H9 (cell line): ENCODE results near the gene MNX1. TPM values are rescaled to one million over a fixed set of nuclear protein-coding genes. Genes with fewer than 3 reads are reported as not detected.

Experiments
- DNase-seq: peaks from one replicate; pipeline ENCODE4 v3.0.0-alpha.2; 2017
- H2AFZ ChIP-seq: one replicate; pipeline ENCODE4 v1.6.1; 2013; ENCODE audit warnings: mild to moderate bottlenecking, low read length, control low read depth, moderate library complexity
- H2AK5ac ChIP-seq: 2 replicates; pipeline ENCODE4 v1.6.1; 2013; ENCODE audit warnings: low read length, control low read depth, mixed read lengths; ENCODE audit not compliant: insufficient read length
- H2BK120ac ChIP-seq: one replicate; pipeline ENCODE4 v1.6.1; 2013; ENCODE audit warnings: low read depth, mild to moderate bottlenecking, low read length, control low read depth, inconsistent platforms; ENCODE audit not compliant: poor library complexity, severe bottlenecking
- H2BK12ac ChIP-seq: 2 replicates; pipeline ENCODE4 v1.6.1; 2013; ENCODE audit warnings: low read length, control low read depth, mixed read lengths, low read depth; ENCODE audit not compliant: insufficient read length
- H2BK15ac ChIP-seq: 2 replicates; pipeline ENCODE4 v1.6.1; 2013; ENCODE audit warnings: low read depth, low read length, control low read depth
- H2BK20ac ChIP-seq: one replicate; pipeline ENCODE4 v1.6.1; 2013; ENCODE audit warnings: low read depth, mild to moderate bottlenecking, low read length, control low read depth, inconsistent platforms; ENCODE audit not compliant: poor library complexity, severe bottlenecking
- H2BK5ac ChIP-seq: 2 replicates; pipeline ENCODE4 v1.6.1; 2013; ENCODE audit warnings: low read length, control low read depth, mixed read lengths; ENCODE audit not compliant: insufficient read length
- H3K14ac ChIP-seq: 2 replicates; pipeline ENCODE4 v1.6.1; 2013; ENCODE audit warnings: low read length, control low read depth; ENCODE audit not compliant: insufficient read depth
- H3K18ac ChIP-seq: 2 replicates; pipeline ENCODE4 v1.6.1; 2013; ENCODE audit warnings: low read depth, mild to moderate bottlenecking, mixed read lengths, low read length, control low read depth; ENCODE audit not compliant: insufficient read length
- H3K23ac ChIP-seq: 2 replicates; pipeline ENCODE4 v1.6.1; 2013; ENCODE audit warnings: low read length, control low read depth, mixed read lengths, low read depth; ENCODE audit not compliant: insufficient read length
- H3K23me2 ChIP-seq: 2 replicates; pipeline ENCODE4 v1.6.1; 2013; ENCODE audit warnings: low read depth, mild to moderate bottlenecking, mixed read lengths, low read length, control low read depth; ENCODE audit not compliant: insufficient read length, poor library complexity, severe bottlenecking
- H3K27ac ChIP-seq: 2 replicates; pipeline ENCODE4 v1.5.1; 2013; ENCODE audit warnings: low read length, control low read depth, mixed read lengths, low read depth; ENCODE audit not compliant: insufficient read length
- H3K27me3 ChIP-seq: 2 replicates; pipeline ENCODE4 v1.6.1; 2013; ENCODE audit warnings: low read length, control low read depth, inconsistent platforms; ENCODE audit not compliant: insufficient read depth
- H3K4ac ChIP-seq: 2 replicates; pipeline ENCODE4 v1.6.1; 2013; ENCODE audit warnings: low read depth, mild to moderate bottlenecking, control low read depth, inconsistent platforms, low read length, moderate library complexity
- H3K4me1 ChIP-seq: 2 replicates; pipeline ENCODE4 v1.6.1; 2013; ENCODE audit warnings: low read length, control low read depth, inconsistent platforms; ENCODE audit not compliant: insufficient read depth
- H3K4me2 ChIP-seq: 2 replicates; pipeline ENCODE4 v1.6.1; 2013; ENCODE audit warnings: low read length, control low read depth, mixed read lengths; ENCODE audit not compliant: insufficient read length, insufficient read depth
- H3K56ac ChIP-seq: 2 replicates; pipeline ENCODE4 v1.6.1; 2013; ENCODE audit warnings: low read depth, mild to moderate bottlenecking, mixed read lengths, low read length, control low read depth; ENCODE audit not compliant: insufficient read length
- H3K79me1 ChIP-seq: 2 replicates; pipeline ENCODE4 v1.6.1; 2013; ENCODE audit warnings: low read depth, mild to moderate bottlenecking, moderate library complexity, low read length, control low read depth, inconsistent platforms; ENCODE audit not compliant: insufficient read depth, poor library complexity, severe bottlenecking
- H3K79me2 ChIP-seq: 2 replicates; pipeline ENCODE4 v1.6.1; 2013; ENCODE audit warnings: low read length, control low read depth, inconsistent platforms; ENCODE audit not compliant: insufficient read depth
- H3K9ac ChIP-seq: 2 replicates; pipeline ENCODE4 v1.6.1; 2013; ENCODE audit warnings: low read length, control low read depth, mixed read lengths; ENCODE audit not compliant: insufficient read length; ENCODE audit errors: extremely low read depth
- H3K9me3 ChIP-seq: one replicate; pipeline ENCODE4 v1.6.1; 2013; ENCODE audit warnings: low read depth, low read length, inconsistent platforms; ENCODE audit not compliant: control insufficient read depth
- H3T11ph ChIP-seq: one replicate; pipeline ENCODE4 v1.6.1; 2013; ENCODE audit warnings: mild to moderate bottlenecking, low read length, control low read depth, inconsistent platforms
- H4K20me1 ChIP-seq: one replicate; pipeline ENCODE4 v1.6.1; 2013; ENCODE audit not compliant: control insufficient read depth, insufficient read length, insufficient read depth
- H4K5ac ChIP-seq: 2 replicates; pipeline ENCODE4 v1.6.1; 2013; ENCODE audit warnings: low read depth, mild to moderate bottlenecking, mixed read lengths, low read length, control low read depth; ENCODE audit not compliant: insufficient read length
- H4K8ac ChIP-seq: replicated peaks from 2 replicates; pipeline ENCODE4 v1.6.1; 2013; ENCODE audit warnings: low read length, control low read depth, mixed read lengths, low read depth; ENCODE audit not compliant: insufficient read length
- H4K91ac ChIP-seq: 2 replicates; pipeline ENCODE4 v1.6.1; 2013; ENCODE audit warnings: low read depth, mild to moderate bottlenecking, moderate library complexity, mixed read lengths, low read length, control low read depth; ENCODE audit not compliant: insufficient read length
- H3K27ac Mint-ChIP-seq, 3 experiments: 2 replicates in 2 of 3; 3 replicates in 1 of 3; pipeline ENCODE4 v1.8.0; 2020 to 2021; ENCODE audit warnings: mixed read lengths in 3 of 3, mild to moderate bottlenecking in 1 of 3, moderate library complexity in 1 of 3
- H3K27me3 Mint-ChIP-seq: 2 replicates; pipeline ENCODE4 v1.8.0; 2021; ENCODE audit warnings: low read depth, mild to moderate bottlenecking, moderate library complexity, mixed read lengths
- H3K36me3 Mint-ChIP-seq, 3 experiments: 2 replicates in 2 of 3; 3 replicates in 1 of 3; pipeline ENCODE4 v1.8.0; 2020 to 2021; ENCODE audit warnings: low read depth in 3 of 3, mixed read lengths in 3 of 3; ENCODE audit not compliant: insufficient read depth in 1 of 3
- H3K4me1 Mint-ChIP-seq, 2 experiments: 2 replicates each; pipeline ENCODE4 v1.8.0; 2020; ENCODE audit warnings: mixed read lengths in 2 of 2
- H3K4me3 Mint-ChIP-seq, 2 experiments: 2 replicates in 1 of 2; 3 replicates in 1 of 2; pipeline ENCODE4 v1.8.0; 2020 to 2021; ENCODE audit warnings: mild to moderate bottlenecking in 2 of 2, mixed read lengths in 2 of 2, moderate library complexity in 1 of 2
- H3K9me3 Mint-ChIP-seq, 2 experiments: 2 replicates in 1 of 2; 3 replicates in 1 of 2; pipeline ENCODE4 v1.8.0; 2020; ENCODE audit warnings: mild to moderate bottlenecking in 2 of 2, mixed read lengths in 2 of 2, moderate library complexity in 1 of 2
- WGBS: extraction: QIAGEN DNeasy Blood & Tissue Kit; methylation state at CpG from one replicate; pipeline ENCODE4 v1.1.7; 2013; ENCODE audit warnings: missing lambda C conversion rate, low lambda C conversion rate, mixed read lengths; ENCODE audit not compliant: insufficient read length; ENCODE audit errors: extremely low coverage; 5-methylcytosine and 5-hydroxymethylcytosine counted together
- total RNA-seq: library from RNA; stranded (reverse); gene quantifications from 2 replicates; pipeline ENCODE4 v1.2.1, GENCODE V29; 2021
- TF ChIP-seq, protein P1 (sequence below): fragments of 200-600 bp; sonication (generic); conservative IDR thresholded peaks from 3 replicates; pipeline ENCODE4 v1.8.0; 2021; ENCODE audit warnings: antibody characterized with exemption, mild to moderate bottlenecking

The MNX1 gene
- total RNA-seq, 1 experiment from 2014 or later: not detected

DNA sequence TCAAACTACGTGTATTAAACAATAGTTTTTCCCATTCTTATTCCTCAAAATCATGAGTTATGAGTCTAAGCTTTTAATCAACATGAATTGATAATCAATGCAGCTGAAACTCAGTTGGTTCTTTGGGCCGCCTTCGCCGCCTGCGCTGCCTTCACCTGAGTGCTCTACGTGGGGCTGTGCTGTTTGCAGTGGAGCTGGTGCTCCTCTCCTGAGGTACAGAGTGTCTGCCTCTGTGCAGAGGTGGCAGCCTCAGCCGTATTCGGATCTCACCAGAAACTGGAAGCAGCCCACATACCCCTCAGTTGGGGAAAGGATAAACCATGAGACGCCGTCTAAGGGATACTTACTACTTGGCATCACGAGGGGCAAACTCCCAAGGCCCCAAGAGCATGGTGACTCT is 45.5 kb downstream of the MNX1 start:
- no peaks in the 10 kb centered on the region for H3K27me3 Mint-ChIP-seq

More for the DNA sequence above, 45.5 kb downstream of the MNX1 start:
- no CpG with 5 or more reads among the region's 11 CpGs for WGBS
- Histone ChIP-seq H2BK15ac (no peak overlapping the region), H3K4me2 (no peak overlapping the region), H3K4ac (no peak overlapping the region), H3K18ac (no peak overlapping the region), H3K27ac (no peak overlapping the region), H2BK12ac (no peak overlapping the region), H3K14ac (no peak overlapping the region), H3K27me3 (no peaks in the 10 kb centered on the region), H4K20me1 (no peaks in the 10 kb centered on the region), H4K5ac (no peak overlapping the region), H2BK5ac (no peak overlapping the region), H2AK5ac (no peak overlapping the region), H3K23ac (no peak overlapping the region), H3T11ph (no peak overlapping the region), H3K56ac (no peak overlapping the region), H4K8ac (no peak overlapping the region), H3K79me2 (no peaks in the 10 kb centered on the region), H4K91ac (no peak overlapping the region), H2AFZ (no peak overlapping the region), H3K9me3 (no peaks in the 10 kb centered on the region), H3K79me1 (no peaks in the 10 kb centered on the region), H3K9ac (no peak overlapping the region), H3K23me2 (no peaks in the 10 kb centered on the region), H2BK120ac (no peak overlapping the region), H3K4me1 (no peaks in the 10 kb centered on the region), H2BK20ac (no peak overlapping the region)
- Mint-ChIP-seq H3K4me3 (no peak overlapping the region), H3K27ac (peak overlapping the region in 1 of 3 experiments; percentile 53; a peak in 1 of 7 replicates), H3K36me3 (peaks cover 59 to 95% (median 95%) of the 10 kb centered on the region in 3 experiments), H3K4me1 (no peaks in the 10 kb centered on the region), H3K9me3 (no peaks in the 10 kb centered on the region)
- TF ChIP-seq, protein P1, sequence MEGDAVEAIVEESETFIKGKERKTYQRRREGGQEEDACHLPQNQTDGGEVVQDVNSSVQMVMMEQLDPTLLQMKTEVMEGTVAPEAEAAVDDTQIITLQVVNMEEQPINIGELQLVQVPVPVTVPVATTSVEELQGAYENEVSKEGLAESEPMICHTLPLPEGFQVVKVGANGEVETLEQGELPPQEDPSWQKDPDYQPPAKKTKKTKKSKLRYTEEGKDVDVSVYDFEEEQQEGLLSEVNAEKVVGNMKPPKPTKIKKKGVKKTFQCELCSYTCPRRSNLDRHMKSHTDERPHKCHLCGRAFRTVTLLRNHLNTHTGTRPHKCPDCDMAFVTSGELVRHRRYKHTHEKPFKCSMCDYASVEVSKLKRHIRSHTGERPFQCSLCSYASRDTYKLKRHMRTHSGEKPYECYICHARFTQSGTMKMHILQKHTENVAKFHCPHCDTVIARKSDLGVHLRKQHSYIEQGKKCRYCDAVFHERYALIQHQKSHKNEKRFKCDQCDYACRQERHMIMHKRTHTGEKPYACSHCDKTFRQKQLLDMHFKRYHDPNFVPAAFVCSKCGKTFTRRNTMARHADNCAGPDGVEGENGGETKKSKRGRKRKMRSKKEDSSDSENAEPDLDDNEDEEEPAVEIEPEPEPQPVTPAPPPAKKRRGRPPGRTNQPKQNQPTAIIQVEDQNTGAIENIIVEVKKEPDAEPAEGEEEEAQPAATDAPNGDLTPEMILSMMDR: no peak
- DNase-seq: no peak
